Nephron (organoid): ENCODE measurements around the gene COL24A1.

Experiments used
- H3K27ac Mint-ChIP-seq, 3 experiments: 2 replicates each; pipeline ENCODE4 v1.8.0; 2020; ENCODE audit warnings: mixed read lengths in 3 of 3, mild to moderate bottlenecking in 2 of 3, moderate library complexity in 1 of 3
- H3K27me3 Mint-ChIP-seq: 2 replicates; pipeline ENCODE4 v1.8.0; 2021; ENCODE audit warnings: low read depth, mild to moderate bottlenecking, moderate library complexity, mixed read lengths
- H3K36me3 Mint-ChIP-seq: 2 replicates; pipeline ENCODE4 v1.8.0; 2020; ENCODE audit warnings: low read depth, mixed read lengths
- H3K4me1 Mint-ChIP-seq: 2 replicates; pipeline ENCODE4 v1.8.0; 2020; ENCODE audit warnings: mixed read lengths
- H3K4me3 Mint-ChIP-seq, 3 experiments: 2 replicates each; pipeline ENCODE4 v1.8.0; 2020; ENCODE audit warnings: mild to moderate bottlenecking in 3 of 3, mixed read lengths in 3 of 3, moderate library complexity in 2 of 3
- H3K9me3 Mint-ChIP-seq: 2 replicates; pipeline ENCODE4 v1.8.0; 2020; ENCODE audit warnings: mixed read lengths
- TF ChIP-seq, protein P1 (sequence below), 3 experiments: fragments of 200-600 bp; sonication (generic); IDR thresholded peaks; one replicate each; pipeline ENCODE4 v1.5.0; 2021; ENCODE audit warnings: antibody characterized with exemption in 3 of 3; ENCODE audit not compliant: unreplicated experiment in 3 of 3

COL24A1 gene

DNA sequence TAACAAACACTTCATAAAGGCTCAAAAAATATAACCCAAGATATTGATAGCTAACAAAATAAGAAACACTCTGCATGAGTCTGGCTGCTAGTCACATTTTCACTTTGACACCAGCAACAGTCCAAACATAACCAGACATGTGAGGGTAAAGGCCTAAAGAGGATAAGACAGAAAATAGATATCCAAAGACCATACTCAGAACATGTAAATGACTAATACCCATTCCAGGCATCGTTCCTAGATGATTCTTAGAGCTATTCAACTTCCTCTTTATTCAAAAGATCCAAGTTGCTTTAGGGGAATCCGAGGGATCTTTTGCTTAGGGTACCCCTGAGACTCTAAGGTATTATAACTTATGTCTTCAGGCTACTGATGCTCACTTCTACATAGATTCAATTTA, 5.1 kb downstream of the COL24A1 start:
- Mint-ChIP-seq H3K9me3 (peaks cover 4% of the 10 kb centered on the region), H3K27me3 (peaks cover 35% of the 10 kb centered on the region), H3K4me3 (no peak overlapping the region), H3K27ac (no peak overlapping the region), H3K36me3 (no peaks in the 10 kb centered on the region), H3K4me1 (peaks cover 5% of the 10 kb centered on the region)
- TF ChIP-seq, protein P1, sequence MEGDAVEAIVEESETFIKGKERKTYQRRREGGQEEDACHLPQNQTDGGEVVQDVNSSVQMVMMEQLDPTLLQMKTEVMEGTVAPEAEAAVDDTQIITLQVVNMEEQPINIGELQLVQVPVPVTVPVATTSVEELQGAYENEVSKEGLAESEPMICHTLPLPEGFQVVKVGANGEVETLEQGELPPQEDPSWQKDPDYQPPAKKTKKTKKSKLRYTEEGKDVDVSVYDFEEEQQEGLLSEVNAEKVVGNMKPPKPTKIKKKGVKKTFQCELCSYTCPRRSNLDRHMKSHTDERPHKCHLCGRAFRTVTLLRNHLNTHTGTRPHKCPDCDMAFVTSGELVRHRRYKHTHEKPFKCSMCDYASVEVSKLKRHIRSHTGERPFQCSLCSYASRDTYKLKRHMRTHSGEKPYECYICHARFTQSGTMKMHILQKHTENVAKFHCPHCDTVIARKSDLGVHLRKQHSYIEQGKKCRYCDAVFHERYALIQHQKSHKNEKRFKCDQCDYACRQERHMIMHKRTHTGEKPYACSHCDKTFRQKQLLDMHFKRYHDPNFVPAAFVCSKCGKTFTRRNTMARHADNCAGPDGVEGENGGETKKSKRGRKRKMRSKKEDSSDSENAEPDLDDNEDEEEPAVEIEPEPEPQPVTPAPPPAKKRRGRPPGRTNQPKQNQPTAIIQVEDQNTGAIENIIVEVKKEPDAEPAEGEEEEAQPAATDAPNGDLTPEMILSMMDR (IDR thresholded peaks at IDR 0.05; ENCODE audit: unreplicated experiment in 3 of 3) = no peak

DNA sequence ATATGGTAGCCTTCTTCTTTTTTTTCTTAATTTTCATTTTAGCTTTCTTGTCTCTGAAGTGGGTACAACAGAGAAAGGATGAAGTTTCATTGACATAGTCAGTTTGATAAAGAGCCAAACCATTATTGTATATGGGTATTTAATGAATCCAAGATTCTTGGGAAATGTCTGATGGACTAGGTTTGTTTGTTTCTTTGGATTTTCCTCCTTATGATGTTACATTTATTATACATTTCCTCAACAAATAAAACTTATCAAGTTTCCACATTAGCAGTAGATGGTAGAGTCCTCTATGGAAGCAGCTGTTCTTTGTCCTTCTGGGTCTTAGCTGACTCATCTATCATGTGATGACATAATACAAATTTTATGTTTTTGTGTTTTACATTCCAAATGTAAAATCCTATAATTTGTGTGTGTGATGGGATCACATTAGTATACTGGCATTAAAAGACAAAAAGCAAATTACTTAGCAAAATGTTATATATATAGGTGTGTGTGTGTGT, 6.0 kb downstream of the COL24A1 start:
- Mint-ChIP-seq H3K27me3 (peaks cover 27% of the 10 kb centered on the region), H3K36me3 (no peaks in the 10 kb centered on the region), H3K9me3 (peaks cover 4% of the 10 kb centered on the region), H3K27ac (no peak overlapping the region), H3K4me3 (no peak overlapping the region), H3K4me1 (peaks cover 5% of the 10 kb centered on the region)
- TF ChIP-seq, protein P1 (IDR thresholded peaks at IDR 0.05; ENCODE audit: unreplicated experiment in 3 of 3) = no peak

GRCh38 chr1:86149591-86149990, 7.0 kb downstream of the COL24A1 start:
- TF ChIP-seq, protein P1 (IDR thresholded peaks at IDR 0.05; ENCODE audit: unreplicated experiment in 3 of 3) = no peak
- Mint-ChIP-seq H3K4me1 (no peaks in the 10 kb centered on the region), H3K27me3 (peaks cover 19% of the 10 kb centered on the region)

GRCh38 chr1:86147755-86148154, 8.8 kb downstream of the COL24A1 start:
- Mint-ChIP-seq H3K4me1 (no peaks in the 10 kb centered on the region), H3K27me3 (peaks cover 1% of the 10 kb centered on the region)

More at GRCh38 chr1:86149591-86149990, 7.0 kb downstream of the COL24A1 start:
- no peak overlapping the region for H3K27ac Mint-ChIP-seq
- no peak overlapping the region for H3K4me3 Mint-ChIP-seq
- H3K9me3 Mint-ChIP-seq = peaks cover 4% of the 10 kb centered on the region
- H3K36me3 Mint-ChIP-seq = no peaks in the 10 kb centered on the region

GRCh38 chr1:86146566-86146965, 10.0 kb downstream of the COL24A1 start:
- peaks cover 4% of the 10 kb centered on the region for H3K9me3 Mint-ChIP-seq
- no peak overlapping the region for H3K27ac Mint-ChIP-seq
- peaks cover 3% of the 10 kb centered on the region for H3K27me3 Mint-ChIP-seq
- H3K36me3 Mint-ChIP-seq = no peaks in the 10 kb centered on the region
- H3K4me1 Mint-ChIP-seq = no peaks in the 10 kb centered on the region
- TF ChIP-seq, protein P1 (IDR thresholded peaks at IDR 0.05; ENCODE audit: unreplicated experiment in 3 of 3) = peak in 1 of 3 experiments; percentile 25
- H3K4me3 Mint-ChIP-seq = no peak overlapping the region

More at GRCh38 chr1:86147755-86148154, 8.8 kb downstream of the COL24A1 start:
- TF ChIP-seq, protein P1 (IDR thresholded peaks at IDR 0.05; ENCODE audit: unreplicated experiment in 3 of 3) = no peak
- H3K27ac Mint-ChIP-seq = no peak overlapping the region
- H3K9me3 Mint-ChIP-seq = peaks cover 4% of the 10 kb centered on the region
- H3K36me3 Mint-ChIP-seq = no peaks in the 10 kb centered on the region
- no peak overlapping the region for H3K4me3 Mint-ChIP-seq

GRCh38 chr1:86140281-86140880, 16.2 kb downstream of the COL24A1 start:
- Mint-ChIP-seq H3K27ac (no peak overlapping the region), H3K9me3 (peaks cover 3% of the 10 kb centered on the region), H3K4me1 (peaks cover 3% of the 10 kb centered on the region), H3K4me3 (no peak overlapping the region), H3K27me3 (peaks cover 3% of the 10 kb centered on the region), H3K36me3 (no peaks in the 10 kb centered on the region)
- TF ChIP-seq, protein P1 (IDR thresholded peaks at IDR 0.05; ENCODE audit: unreplicated experiment in 3 of 3) = no peak
